HFFc6 (cell line): Measurements from ENCODE around the gene TUBB3. TPM values are rescaled to one million over a fixed set of nuclear protein-coding genes. Genes with fewer than 3 reads are reported as not detected.

ENCODE experiments used
- DNase-seq: peaks from one replicate; pipeline ENCODE4 v3.0.0-alpha.2; 2018
- H3K27ac Mint-ChIP-seq: 2 replicates; pipeline ENCODE4 v1.8.0; 2020; ENCODE audit warnings: mild to moderate bottlenecking, mixed read lengths
- H3K27me3 Mint-ChIP-seq: 2 replicates; pipeline ENCODE4 v1.8.0; 2021; ENCODE audit warnings: mild to moderate bottlenecking, moderate library complexity, mixed read lengths; ENCODE audit not compliant: insufficient read depth
- H3K36me3 Mint-ChIP-seq: 2 replicates; pipeline ENCODE4 v1.8.0; 2021; ENCODE audit warnings: low read depth, mixed read lengths
- H3K4me1 Mint-ChIP-seq: 2 replicates; pipeline ENCODE4 v1.8.0; 2020; ENCODE audit warnings: low read depth, mixed read lengths
- H3K4me3 Mint-ChIP-seq: 2 replicates; pipeline ENCODE4 v1.8.0; 2020; ENCODE audit warnings: mild to moderate bottlenecking, moderate library complexity, mixed read lengths
- H3K9me3 Mint-ChIP-seq: 2 replicates; pipeline ENCODE4 v1.8.0; 2020; ENCODE audit warnings: mild to moderate bottlenecking, mixed read lengths
- total RNA-seq, 6 experiments: library from RNA; stranded (reverse); fragmentation: NEBNext Ultra II Directional; extraction: Animal tissue kit (Norgen Biotek cat#: 25700); gene quantifications; 2 replicates in 1 of 6; 3 replicates in 5 of 6; pipeline ENCODE4 v1.2.3, GENCODE V29; 2021
- TF ChIP-seq, protein P1 (sequence below): fragments of 200-600 bp; sonication (generic); IDR thresholded peaks from 2 replicates; pipeline ENCODE4 v1.5.0; 2021; ENCODE audit warnings: antibody characterized with exemption, mild to moderate bottlenecking

TUBB3 gene
- total RNA-seq, 6 experiments from 2014 or later = 147 to 212 (median 164) TPM

DNA sequence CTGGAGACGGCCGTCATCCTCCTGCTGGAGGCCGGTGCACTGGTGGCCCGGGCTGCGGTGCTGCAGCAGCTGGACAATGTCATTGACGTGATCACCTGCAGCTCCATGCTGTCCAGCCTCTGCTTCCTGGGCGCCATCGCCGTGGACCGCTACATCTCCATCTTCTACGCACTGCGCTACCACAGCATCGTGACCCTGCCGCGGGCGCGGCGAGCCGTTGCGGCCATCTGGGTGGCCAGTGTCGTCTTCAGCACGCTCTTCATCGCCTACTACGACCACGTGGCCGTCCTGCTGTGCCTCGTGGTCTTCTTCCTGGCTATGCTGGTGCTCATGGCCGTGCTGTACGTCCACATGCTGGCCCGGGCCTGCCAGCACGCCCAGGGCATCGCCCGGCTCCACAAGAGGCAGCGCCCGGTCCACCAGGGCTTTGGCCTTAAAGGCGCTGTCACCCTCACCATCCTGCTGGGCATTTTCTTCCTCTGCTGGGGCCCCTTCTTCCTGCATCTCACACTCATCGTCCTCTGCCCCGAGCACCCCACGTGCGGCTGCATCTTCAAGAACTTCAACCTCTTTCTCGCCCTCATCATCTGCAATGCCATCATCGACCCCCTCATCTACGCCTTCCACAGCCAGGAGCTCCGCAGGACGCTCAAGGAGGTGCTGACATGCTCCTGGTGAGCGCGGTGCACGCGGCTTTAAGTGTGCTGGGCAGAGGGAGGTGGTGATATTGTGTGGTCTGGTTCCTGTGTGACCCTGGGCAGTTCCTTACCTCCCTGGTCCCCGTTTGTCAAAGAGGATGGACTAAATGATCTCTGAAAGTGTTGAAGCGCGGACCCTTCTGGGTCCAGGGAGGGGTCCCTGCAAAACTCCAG, 3.4 kb upstream of the TUBB3 start:
- TF ChIP-seq, protein P1, sequence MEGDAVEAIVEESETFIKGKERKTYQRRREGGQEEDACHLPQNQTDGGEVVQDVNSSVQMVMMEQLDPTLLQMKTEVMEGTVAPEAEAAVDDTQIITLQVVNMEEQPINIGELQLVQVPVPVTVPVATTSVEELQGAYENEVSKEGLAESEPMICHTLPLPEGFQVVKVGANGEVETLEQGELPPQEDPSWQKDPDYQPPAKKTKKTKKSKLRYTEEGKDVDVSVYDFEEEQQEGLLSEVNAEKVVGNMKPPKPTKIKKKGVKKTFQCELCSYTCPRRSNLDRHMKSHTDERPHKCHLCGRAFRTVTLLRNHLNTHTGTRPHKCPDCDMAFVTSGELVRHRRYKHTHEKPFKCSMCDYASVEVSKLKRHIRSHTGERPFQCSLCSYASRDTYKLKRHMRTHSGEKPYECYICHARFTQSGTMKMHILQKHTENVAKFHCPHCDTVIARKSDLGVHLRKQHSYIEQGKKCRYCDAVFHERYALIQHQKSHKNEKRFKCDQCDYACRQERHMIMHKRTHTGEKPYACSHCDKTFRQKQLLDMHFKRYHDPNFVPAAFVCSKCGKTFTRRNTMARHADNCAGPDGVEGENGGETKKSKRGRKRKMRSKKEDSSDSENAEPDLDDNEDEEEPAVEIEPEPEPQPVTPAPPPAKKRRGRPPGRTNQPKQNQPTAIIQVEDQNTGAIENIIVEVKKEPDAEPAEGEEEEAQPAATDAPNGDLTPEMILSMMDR = no peak
- DNase-seq = no peak
- Mint-ChIP-seq H3K27ac (peak overlapping the region; percentile 99; the same call in 1 of the 2 replicates), H3K4me1 (peaks cover 41% of the 10 kb centered on the region), H3K4me3 (peak overlapping the region; percentile 57), H3K9me3 (no peaks in the 10 kb centered on the region), H3K36me3 (no peaks in the 10 kb centered on the region), H3K27me3 (peaks cover 7% of the 10 kb centered on the region)

DNA sequence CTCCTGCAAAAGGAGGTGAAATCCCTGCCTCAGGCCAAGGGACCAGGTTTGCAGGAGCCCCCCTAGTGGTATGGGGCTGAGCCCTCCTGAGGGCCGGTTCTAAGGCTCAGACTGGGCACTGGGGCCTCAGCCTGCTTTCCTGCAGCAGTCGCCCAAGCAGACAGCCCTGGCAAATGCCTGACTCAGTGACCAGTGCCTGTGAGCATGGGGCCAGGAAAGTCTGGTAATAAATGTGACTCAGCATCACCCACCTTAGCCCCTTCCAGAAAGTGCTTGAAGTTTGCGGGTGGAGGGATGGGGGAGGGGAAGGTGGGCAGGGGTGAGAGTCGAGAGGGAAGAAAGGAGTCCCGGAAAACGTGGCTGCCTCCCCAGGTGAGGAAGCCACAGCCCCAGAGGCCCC, 2.4 kb upstream of the TUBB3 start:
- Mint-ChIP-seq H3K27me3 (peaks cover 11% of the 10 kb centered on the region), H3K4me1 (peaks cover 49% of the 10 kb centered on the region), H3K36me3 (no peaks in the 10 kb centered on the region), H3K9me3 (no peaks in the 10 kb centered on the region), H3K27ac (peak overlapping the region; percentile 99), H3K4me3 (peak overlapping the region; percentile 27; the same call in 1 of the 2 replicates)
- TF ChIP-seq, protein P1 = no peak
- peak; percentile 50 for DNase-seq

DNA sequence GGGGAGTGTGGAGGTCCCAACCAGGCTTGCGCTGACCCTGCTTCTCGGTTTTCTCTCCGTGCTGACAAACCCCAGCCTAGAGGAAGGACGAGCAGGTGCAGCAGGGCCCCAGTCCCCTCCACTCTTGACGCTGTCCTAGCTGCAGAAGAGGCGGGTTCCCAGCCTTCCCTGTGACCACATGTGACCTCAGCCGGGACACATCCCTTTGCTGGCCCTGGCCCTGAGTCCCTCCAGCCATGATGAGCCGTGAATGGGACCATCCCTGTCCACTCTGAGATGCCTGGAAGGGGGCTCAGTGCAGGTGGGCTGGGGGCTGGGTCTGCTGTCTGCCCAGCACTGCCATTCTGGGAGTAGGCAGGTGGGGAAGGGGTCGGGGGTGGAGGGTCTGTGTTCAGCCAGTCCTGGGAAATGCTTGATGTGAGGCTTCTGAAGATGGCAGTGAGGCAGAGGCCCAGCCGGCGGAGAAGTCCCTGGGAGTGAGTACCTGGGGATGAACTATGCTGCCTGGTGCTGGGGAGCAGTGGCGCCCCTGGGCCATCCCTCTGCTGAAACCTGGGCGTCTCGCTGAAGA, 1.9 kb upstream of the TUBB3 start:
- DNase-seq = no peak
- peak overlapping the region; percentile 93; the same call in 1 of the 2 replicates for H3K4me3 Mint-ChIP-seq
- TF ChIP-seq, protein P1 = no peak
- H3K9me3 Mint-ChIP-seq = no peaks in the 10 kb centered on the region
- H3K27me3 Mint-ChIP-seq = peaks cover 11% of the 10 kb centered on the region
- H3K36me3 Mint-ChIP-seq = no peaks in the 10 kb centered on the region
- H3K4me1 Mint-ChIP-seq = peaks cover 49% of the 10 kb centered on the region
- H3K27ac Mint-ChIP-seq = peak overlapping the region; percentile 99

DNA sequence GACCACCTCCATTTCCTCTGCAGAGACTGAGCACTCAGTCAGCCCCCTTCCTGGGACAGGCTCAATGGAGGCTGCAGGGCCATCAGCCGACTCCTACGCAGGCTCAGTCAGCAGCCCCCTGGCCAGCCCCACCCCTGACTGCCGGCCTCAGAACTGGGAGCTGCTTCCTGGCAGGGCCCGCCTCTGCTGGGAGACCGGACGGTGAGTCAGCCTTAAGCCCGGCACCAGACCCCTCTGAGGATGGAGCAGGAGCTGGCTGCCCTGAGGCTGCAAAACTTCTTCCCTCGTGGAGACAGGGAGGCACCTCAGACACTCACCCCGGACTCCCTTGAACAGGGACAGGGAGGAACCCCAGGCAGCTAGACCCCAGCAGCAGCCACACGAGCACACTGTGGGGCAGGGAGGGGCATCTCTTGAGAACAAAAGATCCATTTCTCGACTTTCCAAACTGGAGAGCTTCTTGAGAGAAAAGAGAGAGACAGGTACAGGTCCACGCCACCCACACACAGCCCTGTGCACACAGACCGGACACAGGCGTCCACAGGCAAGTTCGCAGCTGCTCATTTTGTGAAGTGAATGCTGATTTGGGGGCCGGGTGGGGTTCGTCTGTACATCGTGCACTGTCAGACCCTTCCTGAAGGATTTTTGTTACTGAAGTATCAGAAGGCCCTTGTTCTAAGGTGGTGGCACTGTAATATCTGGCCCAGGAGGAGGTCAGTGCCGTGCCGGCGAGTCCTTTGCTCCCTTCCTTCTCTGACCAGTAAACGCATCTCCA, 1.3 kb upstream of the TUBB3 start:
- peaks cover 11% of the 10 kb centered on the region for H3K27me3 Mint-ChIP-seq
- H3K4me1 Mint-ChIP-seq = peaks cover 49% of the 10 kb centered on the region
- H3K36me3 Mint-ChIP-seq = no peaks in the 10 kb centered on the region
- TF ChIP-seq, protein P1 = no peak
- DNase-seq = peak; percentile 96
- H3K27ac Mint-ChIP-seq = peak overlapping the region; percentile 99
- H3K4me3 Mint-ChIP-seq = peak overlapping the region; percentile 93
- H3K9me3 Mint-ChIP-seq = no peaks in the 10 kb centered on the region

DNA sequence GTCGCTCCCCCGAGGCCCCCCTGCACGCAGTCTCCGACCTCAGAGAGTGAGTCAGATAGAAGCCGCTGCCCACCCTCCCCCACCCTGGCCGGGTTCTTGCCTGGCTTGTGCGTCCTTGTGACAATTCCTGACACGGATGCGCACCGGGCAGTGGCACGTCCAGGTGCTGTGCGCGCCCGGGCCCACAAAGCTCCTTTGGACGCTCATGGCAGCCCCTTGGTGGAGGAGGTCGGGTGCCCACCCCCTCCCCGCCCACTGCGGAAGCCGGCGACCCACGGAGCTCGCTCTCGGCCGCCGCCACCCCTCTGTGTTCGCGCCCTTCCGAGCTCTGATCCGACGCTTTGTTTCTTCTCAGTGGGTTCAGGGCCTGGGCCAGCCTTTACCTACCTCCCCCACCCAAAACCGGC, 662 bp upstream of the TUBB3 start:
- Mint-ChIP-seq H3K4me3 (peak overlapping the region; percentile 93), H3K4me1 (peaks cover 47% of the 10 kb centered on the region), H3K9me3 (no peaks in the 10 kb centered on the region), H3K27ac (peak overlapping the region; percentile 99), H3K27me3 (peaks cover 11% of the 10 kb centered on the region), H3K36me3 (no peaks in the 10 kb centered on the region)
- peak; percentile 93 for DNase-seq
- TF ChIP-seq, protein P1 = no peak
